Upper lobe of left lung (tissue), 6 donors: ENCODE results near the gene TMEM25. TPM values are rescaled to one million over a fixed set of nuclear protein-coding genes. Genes with fewer than 3 reads are reported as not detected.
"Not testable (repeated sequence)": the region's sequence is repeated elsewhere in the genome, so short reads cannot be mapped to it uniquely, and the experiment has no call there.

Source experiments
- ATAC-seq, 2 donors: fragments of 200-7000 bp; cut with Tn5 transposase; one replicate each; pipeline ENCODE4 v1.9.1; 2022; ENCODE audit warnings: mild to moderate bottlenecking in 2 of 2, moderate library complexity in 2 of 2; ENCODE audit not compliant: low FRiP score in 2 of 2
- DNase-seq, 2 donors: peaks; one replicate each; pipeline ENCODE4 v3.0.0-alpha.2; 2019 to 2020
- H3K27ac ChIP-seq, 4 donors: fragments of 200-600 bp; sonication (generic); one replicate each; pipeline ENCODE4 v1.5.1; 2016 to 2019
- H3K27me3 ChIP-seq, 4 donors: fragments of 200-600 bp; sonication (generic); one replicate each; pipeline ENCODE4 v1.5.1; 2017 to 2019
- H3K36me3 ChIP-seq, 4 donors: fragments of 200-600 bp; sonication (generic); one replicate each; pipeline ENCODE4 v1.5.1; 2016 to 2019
- H3K4me1 ChIP-seq, 4 donors: fragments of 200-600 bp; sonication (generic); one replicate each; pipeline ENCODE4 v1.5.1; 2018 to 2019
- H3K4me3 ChIP-seq, 4 donors: fragments of 200-600 bp; sonication (generic); one replicate each; pipeline ENCODE4 v1.5.1; 2017 to 2019; ENCODE audit warnings: mild to moderate bottlenecking in 2 of 4, moderate library complexity in 1 of 4
- H3K9me3 ChIP-seq, 4 donors: fragments of 200-600 bp; sonication (generic); one replicate each; pipeline ENCODE4 v1.5.1; 2018 to 2019
- EP300 ChIP-seq, 4 donors: sonication (generic); formaldehyde crosslinking; IDR thresholded peaks; one replicate each; pipeline ENCODE4 v1.5.1; 2017; ENCODE audit warnings: antibody characterized with exemption in 4 of 4, control low read depth in 2 of 4
- POLR2A ChIP-seq, 4 donors: fragments of 450-650 bp; IDR thresholded peaks; one replicate each; pipeline ENCODE4 v1.5.1; 2016 to 2017; ENCODE audit warnings: antibody characterized with exemption in 4 of 4, mild to moderate bottlenecking in 2 of 4
- POLR2AphosphoS5 ChIP-seq, 2 donors: sonication (generic); formaldehyde crosslinking; IDR thresholded peaks; one replicate each; pipeline ENCODE4 v1.5.1; 2017; ENCODE audit warnings: antibody characterized with exemption in 2 of 2
- WGBS, 2 donors: methylation state at CpG; one replicate each; pipeline ENCODE4 v1.1.5; 2017 to 2018; 5-methylcytosine and 5-hydroxymethylcytosine counted together
- total RNA-seq, 6 donors: library from RNA; depleted of rRNA in 4 of 6; stranded (reverse); fragments of >200 nt in 4 of 6; gene quantifications; one replicate each; pipeline versions ENCODE4 v1.1.0 to v1.2.1, GENCODE V29; 2016 to 2021
- TF ChIP-seq, protein P1 (sequence below), 6 experiments: fragments of 450-650 bp in 4 of 6; fragments of 200-600 bp in 2 of 6; sonication (generic) in 2 of 6; IDR thresholded peaks; one replicate each; pipeline ENCODE4 v1.5.1; 2016 to 2019; ENCODE audit warnings: antibody characterized with exemption in 6 of 6
- donor health status: DM: no; HTN: no; CAD: no; lungs with moderate emphysema.
- donor health status: DM: no; HTN: yes; CAD: no; lungs with severe emphysema.

The TMEM25 gene
- 10 to 100 TPM; 20.0 to 58.7 (median 28.0) TPM for total RNA-seq

DNA sequence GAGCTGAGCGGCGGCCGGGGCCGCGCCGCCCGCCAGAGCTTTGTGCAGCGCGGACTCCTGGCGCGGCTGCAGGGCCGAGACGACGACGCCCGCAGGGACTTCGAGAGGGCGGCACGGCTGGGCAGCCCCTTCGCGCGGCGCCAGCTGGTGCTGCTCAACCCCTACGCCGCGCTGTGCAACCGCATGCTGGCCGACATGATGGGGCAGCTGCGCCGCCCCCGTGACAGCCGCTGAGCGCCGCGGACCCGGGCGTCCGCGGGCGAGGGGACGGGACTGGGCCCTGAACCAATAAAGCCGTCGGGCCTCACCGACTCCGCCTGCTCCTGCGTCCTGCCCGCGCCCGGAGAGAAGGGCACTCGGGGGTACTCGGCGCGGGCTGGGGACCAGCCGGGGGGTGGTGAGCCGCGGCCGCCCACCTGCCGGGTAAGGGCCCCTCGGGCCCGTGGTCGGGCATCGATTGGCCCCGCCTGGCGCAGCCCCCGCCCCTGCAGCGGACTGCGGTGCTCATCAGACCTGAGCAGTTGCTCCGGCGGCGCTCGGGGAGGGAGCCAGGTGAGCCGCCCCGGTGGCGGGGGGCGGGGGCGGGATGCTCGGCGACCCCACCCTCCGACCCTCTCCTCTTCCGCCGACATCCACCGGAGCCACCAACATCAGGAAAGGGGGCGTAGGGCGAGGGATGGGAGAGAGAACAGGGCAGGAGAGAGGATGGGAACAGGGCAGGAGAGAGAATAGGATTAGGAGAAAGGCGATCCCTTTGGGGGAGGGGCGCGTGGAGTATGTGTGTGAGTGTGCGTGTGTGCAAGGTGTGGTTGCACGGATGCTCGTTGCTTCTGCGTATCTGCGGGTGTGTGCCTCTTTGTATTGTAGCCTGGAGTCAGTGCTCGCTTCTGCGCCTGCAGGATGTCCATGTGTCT, at the start of gene TMEM25:
TSS of gene TMEM25 (plus strand) at position 510 of the 914 bp plus-strand sequence. CDS start 610 bp downstream, outside the sequence.
- H3K36me3 ChIP-seq: peaks cover 0 to 10% (median 0%) of the 10 kb centered on the region in 4 donors
- 2 to 4% methylated on average over 20 to 41 of the region's 94 CpGs for WGBS, 2 donors
- H3K27ac ChIP-seq: peak within 1 kb of the TSS; percentile 64 to 84 (median 74)
- H3K4me3 ChIP-seq: peak within 1 kb of the TSS; percentile 70 to 100 (median 86)
- H3K9me3 ChIP-seq: no peaks in the 10 kb centered on the region
- ATAC-seq (peak; percentile 83 to 84), DNase-seq (peak; percentile 70 to 94)
- no peaks in the 10 kb centered on the region for H3K27me3 ChIP-seq
- H3K4me1 ChIP-seq: peaks cover 21 to 33% (median 29%) of the 10 kb centered on the region in 4 donors
- TF ChIP-seq EP300 (IDR thresholded peaks at IDR 0.05) (no peak), POLR2A (IDR thresholded peaks at IDR 0.05) (peak in 1 of 4 donors; percentile 59), POLR2AphosphoS5 (IDR thresholded peaks at IDR 0.05) (no peak)
- TF ChIP-seq, protein P1, sequence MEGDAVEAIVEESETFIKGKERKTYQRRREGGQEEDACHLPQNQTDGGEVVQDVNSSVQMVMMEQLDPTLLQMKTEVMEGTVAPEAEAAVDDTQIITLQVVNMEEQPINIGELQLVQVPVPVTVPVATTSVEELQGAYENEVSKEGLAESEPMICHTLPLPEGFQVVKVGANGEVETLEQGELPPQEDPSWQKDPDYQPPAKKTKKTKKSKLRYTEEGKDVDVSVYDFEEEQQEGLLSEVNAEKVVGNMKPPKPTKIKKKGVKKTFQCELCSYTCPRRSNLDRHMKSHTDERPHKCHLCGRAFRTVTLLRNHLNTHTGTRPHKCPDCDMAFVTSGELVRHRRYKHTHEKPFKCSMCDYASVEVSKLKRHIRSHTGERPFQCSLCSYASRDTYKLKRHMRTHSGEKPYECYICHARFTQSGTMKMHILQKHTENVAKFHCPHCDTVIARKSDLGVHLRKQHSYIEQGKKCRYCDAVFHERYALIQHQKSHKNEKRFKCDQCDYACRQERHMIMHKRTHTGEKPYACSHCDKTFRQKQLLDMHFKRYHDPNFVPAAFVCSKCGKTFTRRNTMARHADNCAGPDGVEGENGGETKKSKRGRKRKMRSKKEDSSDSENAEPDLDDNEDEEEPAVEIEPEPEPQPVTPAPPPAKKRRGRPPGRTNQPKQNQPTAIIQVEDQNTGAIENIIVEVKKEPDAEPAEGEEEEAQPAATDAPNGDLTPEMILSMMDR (IDR thresholded peaks at IDR 0.05): no peak

DNA sequence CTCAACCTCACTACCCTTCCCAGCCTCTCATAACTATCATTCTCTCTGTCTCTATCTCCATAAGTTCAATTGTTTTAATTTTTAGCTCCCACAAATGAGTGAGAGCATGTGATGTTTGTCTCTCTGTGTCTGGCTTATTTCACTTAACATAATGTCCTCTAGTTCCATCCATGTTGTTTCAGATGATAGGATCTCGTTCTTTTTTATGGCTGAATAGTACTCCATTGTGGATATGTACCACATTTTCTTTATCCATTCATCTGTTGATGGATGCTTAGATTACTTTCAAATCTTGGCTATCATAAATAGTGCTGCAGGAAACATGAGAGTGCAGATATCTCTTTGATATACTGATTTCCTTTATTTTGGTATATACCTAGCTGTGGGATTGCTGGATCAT, 49.8 kb upstream of the TMEM25 start:
- DNase-seq, H3K9me3 ChIP-seq, H3K27ac ChIP-seq, H3K4me1 ChIP-seq, ATAC-seq, H3K27me3 ChIP-seq, H3K4me3 ChIP-seq: not testable (repeated sequence)
- H3K36me3 ChIP-seq: peaks cover 44 to 100% (median 80%) of the 10 kb centered on the region in 4 donors
- 96 to 100% methylated on average over 1 of the region's 1 CpG for WGBS, 2 donors

DNA sequence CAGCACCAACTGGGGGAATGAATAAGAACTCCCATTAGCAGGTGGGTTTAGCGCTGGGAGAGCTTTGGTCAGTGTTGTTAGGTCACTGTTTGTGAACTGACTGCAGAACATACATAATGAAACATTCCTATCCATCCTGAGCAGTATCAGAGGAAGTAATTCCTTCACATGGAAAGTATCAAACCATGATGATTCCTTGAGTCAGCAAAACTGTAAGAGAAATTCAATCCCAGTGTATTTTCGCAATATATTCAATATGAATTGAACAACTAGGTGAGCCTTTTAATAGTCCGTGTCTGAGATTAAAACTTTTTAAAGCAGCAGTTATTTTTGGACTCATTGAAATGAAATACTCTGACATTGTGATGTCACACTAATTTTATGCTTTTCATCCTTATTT, 46.6 kb upstream of the TMEM25 start:
- no peaks in the 10 kb centered on the region for H3K9me3 ChIP-seq
- DNase-seq (no peak), ATAC-seq (no peak)
- H3K27ac ChIP-seq: no peak overlapping the region
- peaks cover 32 to 87% (median 66%) of the 10 kb centered on the region in 4 donors for H3K36me3 ChIP-seq
- H3K4me3 ChIP-seq: no peak overlapping the region
- no peaks in the 10 kb centered on the region for H3K27me3 ChIP-seq
- H3K4me1 ChIP-seq: no peaks in the 10 kb centered on the region
- WGBS, 2 donors: 95 to 96% methylated on average over 3 of the region's 3 CpGs
- TF ChIP-seq EP300 (IDR thresholded peaks at IDR 0.05): no peak
- no peak for TF ChIP-seq POLR2A (IDR thresholded peaks at IDR 0.05)
- no peak for TF ChIP-seq POLR2AphosphoS5 (IDR thresholded peaks at IDR 0.05)
- TF ChIP-seq, protein P1 (IDR thresholded peaks at IDR 0.05): no peak

- Histone ChIP-seq H3K4me3 (no peak overlapping the region), H3K27ac (no peak overlapping the region), H3K27me3 (no peaks in the 10 kb centered on the region), H3K9me3 (no peaks in the 10 kb centered on the region), H3K4me1 (no peaks in the 10 kb centered on the region), H3K36me3 (peaks cover 34 to 87% (median 69%) of the 10 kb centered on the region in 4 donors)
- DNase-seq (no peak), ATAC-seq (no peak)
- TF ChIP-seq EP300 (IDR thresholded peaks at IDR 0.05): no peak
- TF ChIP-seq POLR2A (IDR thresholded peaks at IDR 0.05): no peak
- no peak for TF ChIP-seq POLR2AphosphoS5 (IDR thresholded peaks at IDR 0.05)
- TF ChIP-seq, protein P1 (IDR thresholded peaks at IDR 0.05): no peak
Measured at GRCh38 chr11:118485273-118485672, 45.7 kb upstream of the TMEM25 start.

- ATAC-seq (peak in 1 of 2 donors; percentile 83), DNase-seq (peak in 1 of 2 donors; percentile 60)
- Histone ChIP-seq H3K36me3 (peaks cover 31 to 87% (median 65%) of the 10 kb centered on the region in 4 donors), H3K4me3 (no peak overlapping the region), H3K27ac (no peak overlapping the region), H3K9me3 (no peaks in the 10 kb centered on the region), H3K4me1 (no peaks in the 10 kb centered on the region), H3K27me3 (no peaks in the 10 kb centered on the region)
- TF ChIP-seq, protein P1 (IDR thresholded peaks at IDR 0.05): peak; percentile 48 to 77 (median 72)
- TF ChIP-seq EP300 (IDR thresholded peaks at IDR 0.05): no peak
- 24 to 26% methylated on average over 7 of the region's 7 CpGs for WGBS, 2 donors
Measured at GRCh38 chr11:118488480-118489109, 42.4 kb upstream of the TMEM25 start.
